ENCODE results near the gene MAP3K20.
"Not testable (repeated sequence)": the region's sequence is repeated elsewhere in the genome, so short reads cannot be mapped to it uniquely, and the experiment has no call there.

The MAP3K20 gene

DNA sequence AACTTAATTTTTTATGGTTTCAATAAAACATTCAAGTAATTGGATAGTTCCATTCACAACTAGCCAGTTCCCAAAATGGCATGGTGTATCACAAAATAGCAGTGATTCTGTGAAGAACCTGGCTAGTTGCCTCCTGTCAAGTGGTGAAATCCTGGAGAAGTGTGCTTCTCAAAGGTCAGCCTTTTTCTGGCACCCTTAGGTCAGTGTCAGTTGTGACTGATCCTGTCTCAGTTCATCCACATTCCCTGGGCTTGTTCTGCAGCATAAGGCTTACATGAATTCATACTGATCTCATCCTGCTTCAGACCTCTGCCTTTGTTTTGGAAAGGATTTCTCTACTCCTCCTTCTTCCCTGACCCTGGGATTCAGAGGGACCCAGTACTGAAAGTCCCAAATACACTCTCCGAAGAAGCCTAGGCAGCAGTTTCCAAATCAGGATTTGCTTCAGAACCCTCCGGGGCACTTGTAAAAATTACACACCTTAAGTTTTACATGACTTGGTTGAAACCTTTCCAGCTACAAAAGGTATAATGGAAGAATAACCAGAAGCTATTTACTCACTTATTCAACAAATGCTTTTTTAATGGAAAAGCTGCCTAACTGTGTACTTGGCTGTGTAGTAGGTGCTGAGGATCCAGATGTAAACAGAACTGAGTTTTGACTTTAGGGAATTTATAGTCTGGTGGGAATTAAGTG is 11.0 kb downstream of the MAP3K20 start:
- no peak for DNase-seq

DNA sequence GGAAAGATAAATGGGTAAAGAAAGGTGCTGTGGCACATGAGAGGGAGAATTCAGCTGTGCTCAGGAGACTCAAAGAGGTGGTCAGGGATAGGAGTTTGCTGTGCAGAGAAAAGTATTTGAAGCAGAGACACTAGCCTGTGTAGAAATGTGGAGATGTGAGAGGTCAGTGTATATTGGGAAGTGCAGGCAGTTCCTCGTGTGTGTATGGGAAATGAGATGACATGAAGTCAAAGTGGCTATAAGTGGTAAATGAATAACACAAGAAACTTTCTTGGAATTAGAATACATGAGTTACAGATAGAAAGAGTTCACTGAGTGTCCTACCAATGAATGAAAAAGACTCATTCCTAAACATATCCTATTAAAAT is 11.6 kb downstream of the MAP3K20 start:
- DNase-seq: no peak

DNA sequence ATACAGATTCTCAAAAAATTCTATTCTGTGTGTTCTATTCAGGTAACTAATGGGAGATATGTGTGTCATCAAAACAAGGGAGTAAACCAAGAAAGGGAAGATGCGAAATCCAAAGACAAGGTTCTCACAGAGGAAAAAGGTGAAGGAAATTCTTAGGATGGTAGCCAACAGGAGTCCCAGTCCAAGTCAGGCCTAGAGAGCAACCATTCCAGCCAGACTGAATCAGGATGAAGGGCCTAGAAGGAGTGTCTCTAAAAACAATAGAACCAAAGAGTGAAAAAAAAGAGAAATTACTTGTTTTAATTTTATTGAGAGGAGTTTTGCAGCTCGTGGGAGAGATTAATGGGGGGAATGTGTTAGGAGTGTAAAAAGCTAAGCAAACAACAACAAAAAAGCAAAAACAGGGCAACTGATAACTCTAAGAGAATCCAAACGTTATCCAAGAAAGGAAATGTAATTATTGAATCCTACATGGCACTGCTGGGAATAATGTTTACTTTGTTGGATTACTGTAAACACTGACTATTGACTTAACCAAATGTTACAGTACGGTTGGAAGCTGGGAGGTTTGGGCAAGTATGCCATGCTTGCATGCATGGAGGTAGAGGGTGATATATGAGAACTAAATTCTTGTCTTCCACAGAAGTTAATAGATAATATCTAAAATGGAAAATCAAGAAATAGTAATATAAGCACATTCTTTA is 12.3 kb downstream of the MAP3K20 start:
- DNase-seq: no peak

DNA sequence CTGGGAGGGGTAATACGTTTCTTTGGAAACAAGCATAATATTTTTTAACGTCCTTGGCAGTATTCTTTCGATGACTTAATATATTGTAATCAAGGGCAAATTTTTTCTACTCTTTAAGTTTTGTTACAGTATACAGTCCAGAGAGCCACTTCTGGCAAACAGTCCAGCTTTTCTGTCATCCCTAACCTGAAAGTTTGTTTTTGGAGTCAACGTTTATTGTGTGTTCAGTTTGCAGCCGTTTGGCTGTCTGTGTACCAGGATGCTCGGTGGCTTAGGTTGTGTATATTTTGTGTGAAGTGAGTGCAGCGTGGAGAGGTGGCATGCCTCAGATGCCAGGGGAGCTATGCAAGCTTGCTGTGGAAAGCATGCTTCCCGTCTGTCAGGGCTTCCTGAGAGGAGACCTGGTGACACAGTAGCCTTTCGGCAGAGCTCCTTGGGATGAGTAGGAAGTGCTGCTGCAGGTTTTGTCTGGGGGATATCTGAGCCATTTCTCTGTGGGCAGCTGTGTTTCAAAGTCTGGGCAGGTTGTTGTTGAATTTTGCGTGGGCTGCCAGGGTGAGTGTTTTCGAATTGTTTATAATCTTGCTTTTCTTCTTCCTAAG is 14.7 kb downstream of the MAP3K20 start:
- peak in 1 of 56 donors; percentile 1 for DNase-seq

DNA sequence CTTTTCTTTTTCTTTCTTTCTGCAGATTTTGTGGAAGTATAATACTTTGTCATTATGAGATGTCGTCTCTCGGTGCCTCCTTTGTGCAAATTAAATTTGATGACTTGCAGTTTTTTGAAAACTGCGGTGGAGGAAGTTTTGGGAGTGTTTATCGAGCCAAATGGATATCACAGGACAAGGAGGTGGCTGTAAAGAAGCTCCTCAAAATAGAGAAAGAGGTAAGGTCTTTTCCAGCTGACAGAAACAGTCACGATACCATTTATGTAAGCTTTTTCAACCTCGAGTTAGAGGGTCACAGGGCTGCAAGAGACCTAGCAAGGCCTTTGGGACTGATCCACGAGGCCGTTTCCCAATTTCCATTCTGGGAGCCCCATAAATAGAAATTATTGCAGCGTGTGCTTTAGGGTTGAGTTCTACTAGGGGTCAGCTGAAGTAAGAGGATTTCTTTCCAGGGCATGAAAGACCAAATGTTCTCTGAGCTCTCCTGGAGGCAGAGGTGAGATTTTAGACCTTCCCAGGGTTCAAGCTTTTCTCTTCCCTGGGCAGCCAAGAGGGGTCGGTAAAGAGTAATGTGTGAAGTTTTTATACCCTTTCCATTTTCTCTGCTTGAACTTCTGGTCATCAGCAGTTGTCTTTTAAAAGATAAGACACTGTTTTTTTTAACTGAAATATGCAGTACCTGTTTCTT is 15.5 kb downstream of the MAP3K20 start:
- DNase-seq: no peak

DNA sequence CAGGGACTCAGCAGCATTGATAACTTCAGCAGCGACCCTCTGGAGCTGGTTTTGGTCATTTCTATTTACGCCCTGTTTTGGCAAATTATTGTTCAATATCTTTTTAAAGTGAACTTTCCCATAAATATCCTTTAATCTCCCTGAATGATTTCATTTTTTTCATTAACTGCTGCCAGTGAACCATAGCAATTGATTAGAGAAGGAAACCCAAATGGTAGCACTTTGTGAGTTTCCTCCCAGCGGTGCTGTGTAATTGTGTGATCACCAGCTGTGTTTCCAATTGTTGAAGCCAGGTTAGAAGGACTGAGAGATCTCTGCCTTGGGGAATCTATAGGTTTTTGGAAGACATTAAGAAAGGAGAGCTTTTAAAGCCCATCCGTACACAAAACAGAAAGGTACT is 16.3 kb downstream of the MAP3K20 start:
- DNase-seq: no peak

DNA sequence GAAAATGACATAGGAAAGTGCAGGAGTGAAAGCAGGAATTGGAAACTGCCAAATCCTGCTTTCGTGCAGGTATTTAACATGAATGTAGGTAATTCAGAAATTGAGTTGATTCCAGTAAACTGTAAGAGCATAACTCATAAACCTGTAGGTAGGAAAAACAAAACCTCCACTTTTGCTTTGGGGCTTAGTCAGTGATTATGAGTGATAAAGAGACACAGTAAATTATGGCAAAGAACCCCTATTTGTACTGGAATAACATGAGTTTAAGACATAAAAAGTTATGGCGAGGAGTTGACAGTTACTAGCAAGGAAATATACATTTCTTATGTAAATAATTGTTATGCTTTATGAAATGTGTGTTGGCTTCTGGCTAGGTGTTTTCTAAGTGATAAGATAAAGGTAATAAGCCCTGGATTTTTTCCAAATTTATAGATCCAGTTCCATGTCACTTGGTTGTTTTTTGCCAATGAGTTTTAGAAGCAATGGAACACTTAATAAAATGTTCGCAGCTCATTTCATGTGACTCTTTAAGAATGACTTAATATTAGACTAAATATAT is 17.3 kb downstream of the MAP3K20 start:
- DNase-seq: no peak

DNA sequence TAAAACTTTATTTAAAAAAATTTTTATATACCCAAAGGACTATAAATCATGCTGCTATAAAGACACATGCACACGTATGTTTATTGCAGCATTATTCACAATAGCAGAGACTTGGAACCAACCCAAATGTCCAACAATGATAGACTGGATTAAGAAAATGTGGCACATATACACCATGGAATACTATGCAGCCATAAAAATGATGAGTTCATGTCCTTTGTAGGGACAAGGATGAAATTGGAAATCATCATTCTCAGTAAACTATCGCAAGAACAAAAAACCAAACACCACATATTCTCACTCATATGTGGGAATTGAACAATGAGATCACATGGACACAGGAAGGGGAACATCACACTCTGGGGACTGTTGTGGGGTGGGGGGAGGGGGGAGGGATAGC is 18.0 kb downstream of the MAP3K20 start:
- not testable (repeated sequence) for DNase-seq

DNA sequence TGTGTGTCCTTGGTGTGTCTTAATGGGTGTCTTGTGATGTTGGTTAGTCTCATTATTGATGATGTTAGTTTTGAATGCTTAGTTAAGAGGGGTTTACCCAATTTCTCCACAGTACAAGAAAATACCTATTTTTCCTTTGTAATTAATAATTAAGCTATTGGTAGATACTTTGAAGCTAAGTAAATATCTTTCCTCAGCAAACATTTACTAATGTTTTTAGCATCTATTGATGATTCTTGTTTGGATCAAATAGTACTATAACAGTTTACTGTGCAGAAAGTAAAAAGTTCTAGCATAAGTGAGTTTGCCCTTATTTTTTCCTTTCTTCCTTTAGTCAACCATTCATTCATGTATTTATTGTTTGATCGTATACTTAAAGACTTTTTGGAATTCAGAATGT is 19.1 kb downstream of the MAP3K20 start:
- DNase-seq: no peak

DNA sequence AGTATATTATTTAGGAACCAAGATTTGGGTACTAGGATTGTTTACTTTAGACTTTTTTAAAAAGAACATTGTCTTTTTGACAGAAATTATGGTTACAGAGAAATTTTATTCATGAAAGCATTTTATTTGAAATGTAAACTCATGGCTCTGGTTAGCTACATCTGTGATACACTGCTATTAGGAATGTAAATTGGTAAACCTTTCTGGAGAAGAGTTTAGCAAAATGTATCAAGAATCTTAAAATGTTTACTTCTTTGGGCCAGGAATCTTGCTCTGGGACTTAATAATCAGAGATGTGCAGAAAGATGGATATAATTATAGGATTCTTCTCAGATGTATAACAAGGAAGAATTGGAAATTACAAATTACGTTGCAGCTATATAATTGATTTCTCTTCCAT is 19.7 kb downstream of the MAP3K20 start:
- DNase-seq: no peak

DNA sequence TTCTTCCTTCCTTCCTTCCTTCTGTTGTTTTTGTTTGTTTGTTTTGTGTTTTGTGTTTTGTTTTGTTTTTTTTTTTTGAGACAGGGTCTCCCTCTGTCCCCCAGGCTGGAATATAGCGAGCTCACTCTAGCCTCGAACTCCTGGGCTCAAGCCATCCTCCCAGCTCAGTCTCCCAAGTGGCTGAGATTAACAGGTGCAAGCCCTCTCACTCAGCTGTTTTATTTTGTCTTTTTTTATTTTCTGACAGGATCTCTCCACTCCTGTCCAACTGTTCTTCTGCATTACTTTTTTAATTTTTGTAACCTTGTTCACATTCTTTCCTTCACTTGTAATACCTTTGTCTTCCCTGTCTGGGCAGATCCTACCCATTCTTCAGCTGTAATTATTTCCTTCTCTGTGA is 23.6 kb downstream of the MAP3K20 start:
- no peak for DNase-seq

DNA sequence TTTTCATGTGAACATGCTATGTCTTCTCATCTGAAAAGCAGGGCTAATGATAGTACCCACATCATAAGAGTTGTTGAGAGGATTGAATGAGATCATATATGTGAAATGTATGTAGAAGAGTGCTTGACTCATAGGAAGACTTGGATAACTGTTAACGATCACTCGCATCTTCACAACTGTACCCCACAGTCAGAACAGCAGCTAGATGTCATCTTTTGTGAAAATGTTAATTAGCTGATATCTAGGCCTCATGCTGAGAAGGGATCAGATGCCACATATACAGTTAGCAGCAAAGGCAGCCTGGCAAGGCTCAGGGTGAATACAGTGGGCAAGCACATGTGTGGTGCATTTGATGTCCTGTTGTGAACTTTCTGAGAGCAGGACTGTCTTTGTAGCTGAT is 24.2 kb downstream of the MAP3K20 start:
- no peak for DNase-seq

DNA sequence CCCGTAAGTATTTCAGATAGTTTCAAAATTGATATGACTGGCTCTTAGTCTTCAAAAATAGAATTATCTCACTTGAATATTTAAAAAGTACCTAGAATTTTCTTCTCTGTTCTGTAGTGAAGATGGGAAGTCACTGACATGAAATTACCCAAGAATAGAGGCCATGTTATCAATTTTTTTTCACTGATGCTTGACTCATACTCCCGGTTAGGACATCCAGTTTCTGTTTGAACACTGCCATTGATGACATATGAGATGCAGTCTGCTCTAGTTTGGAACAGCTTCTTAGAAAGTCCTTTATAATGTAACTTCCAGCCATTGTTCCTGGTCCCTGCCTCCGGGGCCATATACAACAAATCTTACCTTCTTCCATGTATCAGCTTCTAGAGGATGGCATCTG is 26.0 kb downstream of the MAP3K20 start:
- DNase-seq: no peak

DNA sequence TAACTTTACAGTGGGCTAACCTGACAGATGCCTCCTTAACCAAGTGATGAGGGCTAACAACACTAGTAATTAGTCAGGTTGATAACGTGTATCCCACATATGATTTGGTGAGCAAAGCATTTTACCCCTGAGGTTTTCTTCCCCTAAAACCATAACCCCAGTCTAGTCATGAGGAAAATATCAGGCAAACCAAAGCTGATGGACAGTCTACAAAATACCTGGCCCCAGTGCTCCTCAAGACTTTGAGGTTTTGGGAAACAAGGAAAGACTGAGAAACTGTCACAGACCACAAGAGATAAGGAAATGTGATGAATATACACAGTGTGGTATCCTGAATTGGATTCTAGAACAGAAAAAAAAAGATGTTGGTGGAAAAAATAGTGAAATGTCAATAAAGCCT is 28.5 kb downstream of the MAP3K20 start:
- DNase-seq: no peak

DNA sequence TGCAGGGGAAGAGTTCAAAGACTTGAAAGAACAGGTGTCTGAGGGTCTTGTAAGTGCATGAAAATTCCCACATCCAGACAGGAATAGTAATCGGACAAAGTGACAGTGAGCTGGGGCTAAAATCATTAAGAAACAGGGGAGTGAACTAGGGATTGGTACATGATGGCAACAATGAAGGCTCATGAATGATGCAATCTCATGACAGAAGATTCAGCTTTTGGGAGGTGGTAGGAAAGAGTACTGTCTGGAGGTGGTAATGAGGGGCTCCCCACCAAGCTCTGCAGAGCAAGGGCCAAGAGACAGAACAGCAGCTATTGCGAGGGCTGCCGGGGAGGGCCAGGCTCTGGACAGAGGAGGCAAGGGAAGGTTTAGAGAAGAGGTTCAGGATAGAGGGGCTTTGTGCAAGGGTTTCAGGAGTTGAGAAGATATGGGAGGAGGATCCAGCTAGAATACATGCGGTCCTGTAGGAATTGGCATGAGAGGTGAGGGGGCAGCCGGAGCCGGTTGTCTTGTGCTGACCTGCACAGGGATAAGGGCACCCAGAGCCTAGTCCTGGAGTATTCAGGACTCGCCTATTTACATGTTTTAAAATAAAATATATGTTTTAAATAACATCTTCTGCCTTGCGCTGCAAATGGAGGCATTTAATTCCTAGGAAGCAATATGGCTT is 31.4 kb downstream of the MAP3K20 start:
- no peak for DNase-seq

DNA sequence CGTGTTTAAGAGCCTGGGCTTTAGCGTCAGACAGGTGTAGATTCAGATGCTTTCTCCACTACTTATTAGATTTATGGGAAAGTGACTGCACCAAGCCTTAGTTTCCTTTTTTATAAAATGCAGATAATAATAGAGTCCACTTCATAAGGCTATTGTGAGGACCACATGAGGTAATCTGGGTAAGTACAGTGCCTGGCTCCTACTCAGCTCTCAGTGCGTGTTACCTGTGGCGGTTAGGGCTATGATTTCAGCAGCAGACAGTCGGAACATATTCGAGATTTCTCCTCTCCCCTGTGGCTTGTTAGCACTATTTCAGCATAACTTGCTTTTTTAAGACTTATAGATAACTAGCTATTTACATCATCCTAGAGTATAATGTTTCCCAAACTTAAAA is 32.0 kb downstream of the MAP3K20 start:
- DNase-seq: no peak

DNA sequence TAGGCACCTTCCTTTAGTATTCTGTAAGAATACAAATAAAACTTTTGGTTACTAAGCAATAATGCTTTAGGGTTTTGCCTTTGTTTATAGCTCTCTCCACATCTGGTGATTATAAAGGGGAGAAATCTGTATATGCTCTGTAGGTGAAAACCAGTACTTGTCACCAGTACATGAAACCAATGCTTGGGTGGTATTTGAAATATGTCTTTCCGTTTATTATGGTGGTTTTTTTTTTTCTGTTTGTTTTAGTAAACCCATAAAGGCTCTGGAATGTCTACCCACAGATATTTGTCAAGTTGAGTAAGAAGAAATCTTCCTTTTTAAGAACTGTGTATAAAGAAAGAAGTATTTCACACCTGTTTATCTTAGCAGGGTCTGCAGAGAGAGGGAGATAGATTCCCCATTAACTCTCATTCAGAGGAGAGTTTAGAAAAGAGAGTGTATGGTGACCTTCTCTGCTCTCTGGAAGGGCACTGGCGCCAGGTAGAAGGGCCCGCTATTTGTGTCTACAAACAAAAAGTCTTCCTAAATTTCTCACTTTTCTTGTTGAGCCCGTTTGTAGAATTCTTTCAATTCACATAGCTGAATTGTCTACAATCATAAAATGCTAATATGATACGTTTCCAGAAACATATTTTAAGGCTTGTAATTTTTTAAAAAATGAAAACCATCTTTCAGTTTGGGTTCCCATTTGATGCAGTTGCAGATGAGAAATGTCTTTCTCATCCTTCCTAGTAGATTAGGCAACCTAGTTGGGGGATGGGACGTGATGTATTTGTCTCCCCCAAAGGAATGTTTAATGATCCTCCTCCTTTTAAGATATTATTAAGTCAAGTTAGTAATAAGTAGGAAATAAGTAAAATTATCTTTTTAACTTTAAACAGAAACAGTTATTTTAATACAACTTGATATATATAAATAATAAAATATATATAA is 33.9 kb downstream of the MAP3K20 start:
- no peak for DNase-seq

DNA sequence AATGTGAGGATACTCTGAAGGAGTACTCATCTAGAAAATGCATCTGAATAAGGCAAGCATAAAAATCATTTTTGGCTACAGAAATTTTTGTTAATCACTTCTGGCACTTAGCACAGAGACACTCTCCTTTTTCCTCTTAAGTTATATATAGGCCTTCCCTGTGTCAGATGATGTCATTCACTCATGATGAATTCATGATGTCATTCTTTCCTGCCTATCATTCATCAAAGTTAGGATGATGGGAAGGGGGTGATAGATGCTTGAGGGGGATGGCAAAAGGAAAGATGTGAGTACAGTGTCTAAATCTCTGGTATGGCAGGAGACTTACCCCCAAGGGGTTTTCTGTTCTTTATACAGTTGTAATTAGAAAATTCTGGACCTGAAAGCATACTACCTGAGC is 42.0 kb downstream of the MAP3K20 start:
- DNase-seq: no peak

DNA sequence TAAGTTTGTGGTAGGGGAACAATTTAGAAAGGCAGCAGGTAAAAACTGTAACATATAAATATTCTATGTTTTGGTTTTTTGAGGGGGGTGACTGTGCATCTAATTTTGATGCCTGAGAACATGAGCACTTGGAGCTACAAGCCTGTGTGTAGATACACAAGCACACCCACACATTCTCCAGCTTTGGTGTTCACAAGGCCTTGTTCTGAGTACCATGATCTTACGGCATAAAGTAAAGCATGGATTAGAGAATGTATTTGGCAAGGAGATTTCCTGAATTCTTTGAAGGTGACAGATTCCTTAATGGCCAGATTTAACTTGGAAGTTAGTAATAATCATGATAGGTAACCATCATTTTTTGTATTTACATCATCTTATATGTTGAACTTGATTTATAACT is 42.7 kb downstream of the MAP3K20 start:
- no peak for DNase-seq

DNA sequence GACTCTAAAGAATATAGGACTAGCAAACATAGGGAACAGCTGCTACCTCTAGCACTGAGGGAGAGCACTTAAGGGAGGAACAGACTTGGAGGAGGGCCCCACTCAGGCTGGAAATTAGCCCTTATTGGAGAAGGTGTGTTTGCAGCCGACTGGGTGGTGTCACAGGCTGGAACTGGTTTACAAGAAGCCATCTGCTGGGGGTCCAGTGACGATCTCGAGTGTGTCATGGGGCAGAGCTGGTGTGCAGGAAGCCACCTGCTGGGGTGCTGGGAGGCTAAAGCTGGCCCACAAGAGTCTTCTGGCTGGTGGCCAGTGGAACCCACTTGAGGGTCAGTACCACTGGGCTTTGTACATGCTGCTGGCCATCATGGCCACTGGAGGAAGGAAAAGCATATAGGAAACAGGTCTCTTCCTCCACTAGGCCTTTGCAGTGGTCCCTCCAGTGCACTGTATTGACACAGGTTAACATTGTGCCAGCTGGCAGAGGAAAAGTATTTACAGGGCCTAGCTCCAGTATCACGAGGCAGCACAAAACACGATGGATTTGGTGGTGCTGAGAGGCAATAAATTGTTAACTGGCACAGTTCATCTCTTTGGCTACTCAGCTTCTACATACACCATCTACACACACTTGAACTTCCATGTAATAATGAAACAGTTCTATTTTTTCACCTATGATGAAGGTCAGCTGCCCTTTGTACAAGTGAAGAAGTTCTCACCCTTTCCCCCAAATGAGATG is 43.6 kb downstream of the MAP3K20 start:
- DNase-seq: peak in 1 of 56 donors; percentile 4

All from nucleus accumbens (tissue), 56 donors.